Caco-2 (cell line): Measurements from ENCODE around the gene SALL4. TPM values are rescaled to one million over a fixed set of nuclear protein-coding genes. Genes with fewer than 3 reads are reported as not detected.

Experiments used
- BruUV-seq: library from RNA; stranded (reverse); fragments of 400-500 nt; replicated peaks from 2 replicates; lab custom pipeline; 2021; lab: Mats Ljungman, UMichigan
- CTCF ChIA-PET: fragments of 300-600 bp; sonication (Branson Sonifier 250); formaldehyde crosslinking; loops from one replicate; lab custom pipeline; 2022; ENCODE audit warnings: antibody characterized with exemption; lab: Charles Lee
- POLR2A ChIA-PET: fragments of 300-600 bp; sonication (Branson Sonifier 250); formaldehyde crosslinking; loops from one replicate; lab custom pipeline; 2022; ENCODE audit warnings: antibody characterized with exemption; lab: Charles Lee
- DNase-seq, 2 experiments: peaks; one replicate each; pipeline versions ENCODE4 v3.0.0 to v3.0.0-alpha.2; 2020 to 2022
- H3K27me3 ChIP-seq: replicated peaks from 2 replicates; pipeline ENCODE4 v1.6.0; 2011; ENCODE audit warnings: low read length; ENCODE audit not compliant: control insufficient read depth, insufficient read depth
- H3K36me3 ChIP-seq: 2 replicates; pipeline ENCODE4 v1.5.1; 2011; ENCODE audit warnings: low read length; ENCODE audit not compliant: control insufficient read depth, insufficient read depth
- H3K4me1 ChIP-seq: fragments of 250-450 bp; sonication (Bioruptor Pico); 2 replicates; pipeline ENCODE4 v1.5.1; 2020; ENCODE audit warnings: mild to moderate bottlenecking
- H3K4me3 ChIP-seq: 2 replicates; pipeline ENCODE4 v1.5.1; 2011; ENCODE audit warnings: low read depth, mild to moderate bottlenecking, control low read depth, low read length
- H3K9me3 ChIP-seq: fragments of 250-450 bp; sonication (Bioruptor Pico); 2 replicates; pipeline ENCODE4 v1.5.1; 2020; ENCODE audit warnings: mild to moderate bottlenecking, moderate library complexity
- H3K27ac Mint-ChIP-seq: one replicate; pipeline ENCODE4 v1.8.0; 2022; ENCODE audit warnings: mixed read lengths; ENCODE audit not compliant: unreplicated experiment
- H3K27me3 Mint-ChIP-seq: one replicate; pipeline ENCODE4 v1.8.0; 2022; ENCODE audit warnings: mixed read lengths; ENCODE audit not compliant: insufficient read depth, unreplicated experiment
- H3K36me3 Mint-ChIP-seq: one replicate; pipeline ENCODE4 v1.8.0; 2022; ENCODE audit warnings: mild to moderate bottlenecking, mixed read lengths; ENCODE audit not compliant: insufficient read depth, unreplicated experiment
- H3K4me1 Mint-ChIP-seq: one replicate; pipeline ENCODE4 v1.8.0; 2022; ENCODE audit warnings: low read depth, mixed read lengths; ENCODE audit not compliant: unreplicated experiment
- H3K4me3 Mint-ChIP-seq: one replicate; pipeline ENCODE4 v1.8.0; 2022; ENCODE audit warnings: mild to moderate bottlenecking, moderate library complexity, mixed read lengths; ENCODE audit not compliant: unreplicated experiment
- H3K9me3 Mint-ChIP-seq: one replicate; pipeline ENCODE4 v1.8.0; 2022; ENCODE audit warnings: mixed read lengths; ENCODE audit not compliant: unreplicated experiment
- CTCF ChIP-seq, 2 experiments: fragments of 200-600 bp in 1 of 2; IDR thresholded peaks; 1 replicate in 1 of 2; 2 replicates in 1 of 2; pipeline versions ENCODE4 v1.5.1 to v1.8.0; 2011 to 2022; ENCODE audit warnings: antibody characterized with exemption in 1 of 2, control low read depth in 1 of 2, inconsistent platforms in 1 of 2, low read depth in 1 of 2, low read length in 1 of 2, mild to moderate bottlenecking in 1 of 2, moderate library complexity in 1 of 2; ENCODE audit not compliant: insufficient read depth in 1 of 2, severe bottlenecking in 1 of 2, unreplicated experiment in 1 of 2
- intact Hi-C: fragments of 100-400 bp; cut with micrococcal nuclease; formaldehyde crosslinking; loops from one replicate; pipeline ENCODE4 v1.10.0; 2022; ENCODE audit not compliant: unreplicated experiment
- total RNA-seq: library from RNA; stranded (reverse); gene quantifications from 2 replicates; pipeline ENCODE4 v1.2.3, GENCODE V29; 2022

The SALL4 gene
- total RNA-seq, 1 experiment from 2014 or later = 75.8 TPM

GRCh38 chr20:51811042-51811355, 8.7 kb upstream of the SALL4 start:
- no peak for TF ChIP-seq CTCF (IDR thresholded peaks at IDR 0.05; ENCODE audit: insufficient read depth in 1 of 2, low read depth in 1 of 2, low read length in 1 of 2, severe bottlenecking in 1 of 2, unreplicated experiment in 1 of 2)
- DNase-seq = peak; percentile 45 to 56
- H3K9me3 Mint-ChIP-seq = no peaks in the 10 kb centered on the region
- Histone ChIP-seq H3K36me3 (no peaks in the 10 kb centered on the region), H3K4me3 (no peak overlapping the region), H3K4me1 (peaks cover 36% of the 10 kb centered on the region), H3K9me3 (no peaks in the 10 kb centered on the region), H3K27me3 (no peaks in the 10 kb centered on the region)
- CTCF ChIA-PET = interaction anchor here (0.5 to 1.0 kb wide), 2 partner anchors 11 to 824 kb away, joined by 3 to 5 read pairs; no protein-coding TSS in a partner anchor
- BruUV-seq = no TSS peak
- no peak overlapping the region for H3K4me3 Mint-ChIP-seq
- peaks cover 35% of the 10 kb centered on the region for H3K4me1 Mint-ChIP-seq
- peak overlapping the region; percentile 32 for H3K27ac Mint-ChIP-seq
- H3K27me3 Mint-ChIP-seq = no peaks in the 10 kb centered on the region
- POLR2A ChIA-PET = no interaction called here
- no peaks in the 10 kb centered on the region for H3K36me3 Mint-ChIP-seq
- intact Hi-C loops = loop anchor here (2.0 kb wide), 1 partner anchor 62 kb away; no protein-coding TSS in a partner anchor

GRCh38 chr20:51810155-51811041, 8.1 kb upstream of the SALL4 start:
- H3K36me3 Mint-ChIP-seq = no peaks in the 10 kb centered on the region
- peaks cover 33% of the 10 kb centered on the region for H3K4me1 ChIP-seq

More at GRCh38 chr20:51810155-51811041, 8.1 kb upstream of the SALL4 start:
- H3K27me3 ChIP-seq = no peaks in the 10 kb centered on the region
- Mint-ChIP-seq H3K4me1 (peaks cover 33% of the 10 kb centered on the region), H3K27ac (peak overlapping the region; percentile 32), H3K27me3 (no peaks in the 10 kb centered on the region), H3K4me3 (no peak overlapping the region), H3K9me3 (no peaks in the 10 kb centered on the region)
- intact Hi-C loops = loop anchor here (2.0 kb wide), 1 partner anchor 62 kb away; no protein-coding TSS in a partner anchor
- DNase-seq = peak; percentile 73 to 74
- no peaks in the 10 kb centered on the region for H3K36me3 ChIP-seq
- ChIA-PET POLR2A (no interaction called here), CTCF (interaction anchor here (0.5 to 2.3 kb wide), 3 partner anchors 10 to 823 kb away, joined by 3 to 12 read pairs (median 5); no protein-coding TSS in a partner anchor)
- H3K9me3 ChIP-seq = no peaks in the 10 kb centered on the region
- no TSS peak for BruUV-seq
- TF ChIP-seq CTCF (IDR thresholded peaks at IDR 0.05; ENCODE audit: insufficient read depth in 1 of 2, low read depth in 1 of 2, low read length in 1 of 2, severe bottlenecking in 1 of 2, unreplicated experiment in 1 of 2) = peak; percentile 6 to 59
- H3K4me3 ChIP-seq = no peak overlapping the region
